H9 (cell line): ENCODE data around the gene PXT1. TPM values are rescaled to one million over a fixed set of nuclear protein-coding genes. Genes with fewer than 3 reads are reported as not detected.

Source experiments
- DNase-seq: peaks from one replicate; pipeline ENCODE4 v3.0.0-alpha.2; 2017
- H2AFZ ChIP-seq: one replicate; pipeline ENCODE4 v1.6.1; 2013; ENCODE audit warnings: mild to moderate bottlenecking, low read length, control low read depth, moderate library complexity
- H2AK5ac ChIP-seq: 2 replicates; pipeline ENCODE4 v1.6.1; 2013; ENCODE audit warnings: low read length, control low read depth, mixed read lengths; ENCODE audit not compliant: insufficient read length
- H2BK120ac ChIP-seq: one replicate; pipeline ENCODE4 v1.6.1; 2013; ENCODE audit warnings: low read depth, mild to moderate bottlenecking, low read length, control low read depth, inconsistent platforms; ENCODE audit not compliant: poor library complexity, severe bottlenecking
- H2BK12ac ChIP-seq: 2 replicates; pipeline ENCODE4 v1.6.1; 2013; ENCODE audit warnings: low read length, control low read depth, mixed read lengths, low read depth; ENCODE audit not compliant: insufficient read length
- H2BK15ac ChIP-seq: 2 replicates; pipeline ENCODE4 v1.6.1; 2013; ENCODE audit warnings: low read depth, low read length, control low read depth
- H2BK20ac ChIP-seq: one replicate; pipeline ENCODE4 v1.6.1; 2013; ENCODE audit warnings: low read depth, mild to moderate bottlenecking, low read length, control low read depth, inconsistent platforms; ENCODE audit not compliant: poor library complexity, severe bottlenecking
- H2BK5ac ChIP-seq: 2 replicates; pipeline ENCODE4 v1.6.1; 2013; ENCODE audit warnings: low read length, control low read depth, mixed read lengths; ENCODE audit not compliant: insufficient read length
- H3K14ac ChIP-seq: 2 replicates; pipeline ENCODE4 v1.6.1; 2013; ENCODE audit warnings: low read length, control low read depth; ENCODE audit not compliant: insufficient read depth
- H3K18ac ChIP-seq: 2 replicates; pipeline ENCODE4 v1.6.1; 2013; ENCODE audit warnings: low read depth, mild to moderate bottlenecking, mixed read lengths, low read length, control low read depth; ENCODE audit not compliant: insufficient read length
- H3K23ac ChIP-seq: 2 replicates; pipeline ENCODE4 v1.6.1; 2013; ENCODE audit warnings: low read length, control low read depth, mixed read lengths, low read depth; ENCODE audit not compliant: insufficient read length
- H3K23me2 ChIP-seq: 2 replicates; pipeline ENCODE4 v1.6.1; 2013; ENCODE audit warnings: low read depth, mild to moderate bottlenecking, mixed read lengths, low read length, control low read depth; ENCODE audit not compliant: insufficient read length, poor library complexity, severe bottlenecking
- H3K27ac ChIP-seq: 2 replicates; pipeline ENCODE4 v1.5.1; 2013; ENCODE audit warnings: low read length, control low read depth, mixed read lengths, low read depth; ENCODE audit not compliant: insufficient read length
- H3K27me3 ChIP-seq: 2 replicates; pipeline ENCODE4 v1.6.1; 2013; ENCODE audit warnings: low read length, control low read depth, inconsistent platforms; ENCODE audit not compliant: insufficient read depth
- H3K4ac ChIP-seq: 2 replicates; pipeline ENCODE4 v1.6.1; 2013; ENCODE audit warnings: low read depth, mild to moderate bottlenecking, control low read depth, inconsistent platforms, low read length, moderate library complexity
- H3K4me1 ChIP-seq: 2 replicates; pipeline ENCODE4 v1.6.1; 2013; ENCODE audit warnings: low read length, control low read depth, inconsistent platforms; ENCODE audit not compliant: insufficient read depth
- H3K4me2 ChIP-seq: 2 replicates; pipeline ENCODE4 v1.6.1; 2013; ENCODE audit warnings: low read length, control low read depth, mixed read lengths; ENCODE audit not compliant: insufficient read length, insufficient read depth
- H3K56ac ChIP-seq: 2 replicates; pipeline ENCODE4 v1.6.1; 2013; ENCODE audit warnings: low read depth, mild to moderate bottlenecking, mixed read lengths, low read length, control low read depth; ENCODE audit not compliant: insufficient read length
- H3K79me1 ChIP-seq: 2 replicates; pipeline ENCODE4 v1.6.1; 2013; ENCODE audit warnings: low read depth, mild to moderate bottlenecking, moderate library complexity, low read length, control low read depth, inconsistent platforms; ENCODE audit not compliant: insufficient read depth, poor library complexity, severe bottlenecking
- H3K79me2 ChIP-seq: 2 replicates; pipeline ENCODE4 v1.6.1; 2013; ENCODE audit warnings: low read length, control low read depth, inconsistent platforms; ENCODE audit not compliant: insufficient read depth
- H3K9ac ChIP-seq: 2 replicates; pipeline ENCODE4 v1.6.1; 2013; ENCODE audit warnings: low read length, control low read depth, mixed read lengths; ENCODE audit not compliant: insufficient read length; ENCODE audit errors: extremely low read depth
- H3K9me3 ChIP-seq: one replicate; pipeline ENCODE4 v1.6.1; 2013; ENCODE audit warnings: low read depth, low read length, inconsistent platforms; ENCODE audit not compliant: control insufficient read depth
- H3T11ph ChIP-seq: one replicate; pipeline ENCODE4 v1.6.1; 2013; ENCODE audit warnings: mild to moderate bottlenecking, low read length, control low read depth, inconsistent platforms
- H4K20me1 ChIP-seq: one replicate; pipeline ENCODE4 v1.6.1; 2013; ENCODE audit not compliant: control insufficient read depth, insufficient read length, insufficient read depth
- H4K5ac ChIP-seq: 2 replicates; pipeline ENCODE4 v1.6.1; 2013; ENCODE audit warnings: low read depth, mild to moderate bottlenecking, mixed read lengths, low read length, control low read depth; ENCODE audit not compliant: insufficient read length
- H4K8ac ChIP-seq: replicated peaks from 2 replicates; pipeline ENCODE4 v1.6.1; 2013; ENCODE audit warnings: low read length, control low read depth, mixed read lengths, low read depth; ENCODE audit not compliant: insufficient read length
- H4K91ac ChIP-seq: 2 replicates; pipeline ENCODE4 v1.6.1; 2013; ENCODE audit warnings: low read depth, mild to moderate bottlenecking, moderate library complexity, mixed read lengths, low read length, control low read depth; ENCODE audit not compliant: insufficient read length
- H3K27ac Mint-ChIP-seq, 3 experiments: 2 replicates in 2 of 3; 3 replicates in 1 of 3; pipeline ENCODE4 v1.8.0; 2020 to 2021; ENCODE audit warnings: mixed read lengths in 3 of 3, mild to moderate bottlenecking in 1 of 3, moderate library complexity in 1 of 3
- H3K27me3 Mint-ChIP-seq: 2 replicates; pipeline ENCODE4 v1.8.0; 2021; ENCODE audit warnings: low read depth, mild to moderate bottlenecking, moderate library complexity, mixed read lengths
- H3K36me3 Mint-ChIP-seq, 3 experiments: 2 replicates in 2 of 3; 3 replicates in 1 of 3; pipeline ENCODE4 v1.8.0; 2020 to 2021; ENCODE audit warnings: low read depth in 3 of 3, mixed read lengths in 3 of 3; ENCODE audit not compliant: insufficient read depth in 1 of 3
- H3K4me1 Mint-ChIP-seq, 2 experiments: 2 replicates each; pipeline ENCODE4 v1.8.0; 2020; ENCODE audit warnings: mixed read lengths in 2 of 2
- H3K4me3 Mint-ChIP-seq, 2 experiments: 2 replicates in 1 of 2; 3 replicates in 1 of 2; pipeline ENCODE4 v1.8.0; 2020 to 2021; ENCODE audit warnings: mild to moderate bottlenecking in 2 of 2, mixed read lengths in 2 of 2, moderate library complexity in 1 of 2
- H3K9me3 Mint-ChIP-seq, 2 experiments: 2 replicates in 1 of 2; 3 replicates in 1 of 2; pipeline ENCODE4 v1.8.0; 2020; ENCODE audit warnings: mild to moderate bottlenecking in 2 of 2, mixed read lengths in 2 of 2, moderate library complexity in 1 of 2
- WGBS: extraction: QIAGEN DNeasy Blood & Tissue Kit; methylation state at CpG from one replicate; pipeline ENCODE4 v1.1.7; 2013; ENCODE audit warnings: missing lambda C conversion rate, low lambda C conversion rate, mixed read lengths; ENCODE audit not compliant: insufficient read length; ENCODE audit errors: extremely low coverage; 5-methylcytosine and 5-hydroxymethylcytosine counted together
- total RNA-seq: library from RNA; stranded (reverse); gene quantifications from 2 replicates; pipeline ENCODE4 v1.2.1, GENCODE V29; 2021
- TF ChIP-seq, protein P1 (sequence below): fragments of 200-600 bp; sonication (generic); conservative IDR thresholded peaks from 3 replicates; pipeline ENCODE4 v1.8.0; 2021; ENCODE audit warnings: antibody characterized with exemption, mild to moderate bottlenecking

The PXT1 gene
- total RNA-seq, 1 experiment from 2014 or later: not detected

DNA sequence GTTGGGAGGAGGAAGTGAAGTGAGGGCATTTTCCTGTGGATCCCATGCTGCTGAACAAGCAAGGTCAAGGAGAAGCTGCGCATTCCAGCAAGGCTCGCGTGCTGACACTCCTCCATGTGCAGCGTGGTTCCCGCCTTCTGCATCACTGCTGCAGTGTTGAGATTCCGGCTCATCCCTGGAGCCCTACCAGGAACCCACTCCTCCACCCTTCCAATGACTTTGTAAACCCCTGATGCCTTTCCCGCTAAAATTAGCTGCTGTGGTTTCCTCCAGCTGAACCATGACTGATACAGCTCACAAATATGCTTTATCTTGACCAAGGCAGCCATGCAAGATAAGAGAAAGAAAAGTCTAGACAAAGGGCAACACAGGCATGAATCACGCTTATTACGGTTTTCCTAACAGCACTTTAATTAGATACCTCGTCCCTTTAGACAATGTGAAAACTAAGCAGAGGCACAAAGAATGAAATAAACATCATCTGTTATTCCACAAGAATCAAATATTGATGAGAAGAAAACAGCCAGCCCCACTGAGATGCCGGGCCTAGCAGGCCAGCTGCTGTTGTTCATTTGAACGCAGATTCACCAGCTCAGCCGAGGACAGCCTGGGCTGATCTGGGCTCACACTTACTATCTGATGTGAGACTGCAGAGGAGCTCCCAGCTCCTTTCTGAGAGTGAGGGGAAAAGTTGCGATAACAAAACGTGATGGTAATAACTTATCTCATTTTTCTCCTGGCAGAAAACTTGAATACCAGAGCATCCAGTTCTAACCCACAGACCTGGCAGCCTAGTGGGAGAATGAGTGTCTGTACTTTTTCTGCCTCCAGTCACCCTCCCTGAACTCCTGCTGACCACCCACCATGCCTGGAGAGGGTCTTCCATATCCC, 91.7 kb downstream of the PXT1 start:
- Histone ChIP-seq H3K56ac (no peak overlapping the region), H3K9me3 (no peaks in the 10 kb centered on the region), H4K91ac (no peak overlapping the region), H3K79me2 (no peaks in the 10 kb centered on the region), H3K4ac (no peak overlapping the region), H4K20me1 (no peaks in the 10 kb centered on the region), H4K5ac (no peak overlapping the region), H3K18ac (no peak overlapping the region), H3K14ac (no peak overlapping the region), H3K23ac (no peak overlapping the region), H2BK120ac (no peak overlapping the region), H3K27ac (no peak overlapping the region), H4K8ac (no peak overlapping the region), H2AK5ac (no peak overlapping the region), H3T11ph (no peak overlapping the region), H3K27me3 (no peaks in the 10 kb centered on the region), H2BK12ac (no peak overlapping the region), H2BK20ac (no peak overlapping the region), H2AFZ (no peak overlapping the region), H2BK15ac (no peak overlapping the region), H3K4me1 (no peaks in the 10 kb centered on the region), H3K4me2 (no peak overlapping the region), H3K79me1 (no peaks in the 10 kb centered on the region), H2BK5ac (no peak overlapping the region), H3K23me2 (no peaks in the 10 kb centered on the region), H3K9ac (no peak overlapping the region)
- Mint-ChIP-seq H3K9me3 (peaks cover 2 to 3% of the 10 kb centered on the region in 2 experiments; a peak in 2 of 5 replicates), H3K36me3 (peaks cover 0 to 2% (median 0%) of the 10 kb centered on the region in 3 experiments; a peak in 2 of 7 replicates), H3K4me3 (no peak overlapping the region), H3K27ac (no peak overlapping the region), H3K27me3 (peaks cover 4% of the 10 kb centered on the region), H3K4me1 (peaks cover 0 to 3% of the 10 kb centered on the region in 2 experiments; a peak in 1 of 4 replicates)
- TF ChIP-seq, protein P1, sequence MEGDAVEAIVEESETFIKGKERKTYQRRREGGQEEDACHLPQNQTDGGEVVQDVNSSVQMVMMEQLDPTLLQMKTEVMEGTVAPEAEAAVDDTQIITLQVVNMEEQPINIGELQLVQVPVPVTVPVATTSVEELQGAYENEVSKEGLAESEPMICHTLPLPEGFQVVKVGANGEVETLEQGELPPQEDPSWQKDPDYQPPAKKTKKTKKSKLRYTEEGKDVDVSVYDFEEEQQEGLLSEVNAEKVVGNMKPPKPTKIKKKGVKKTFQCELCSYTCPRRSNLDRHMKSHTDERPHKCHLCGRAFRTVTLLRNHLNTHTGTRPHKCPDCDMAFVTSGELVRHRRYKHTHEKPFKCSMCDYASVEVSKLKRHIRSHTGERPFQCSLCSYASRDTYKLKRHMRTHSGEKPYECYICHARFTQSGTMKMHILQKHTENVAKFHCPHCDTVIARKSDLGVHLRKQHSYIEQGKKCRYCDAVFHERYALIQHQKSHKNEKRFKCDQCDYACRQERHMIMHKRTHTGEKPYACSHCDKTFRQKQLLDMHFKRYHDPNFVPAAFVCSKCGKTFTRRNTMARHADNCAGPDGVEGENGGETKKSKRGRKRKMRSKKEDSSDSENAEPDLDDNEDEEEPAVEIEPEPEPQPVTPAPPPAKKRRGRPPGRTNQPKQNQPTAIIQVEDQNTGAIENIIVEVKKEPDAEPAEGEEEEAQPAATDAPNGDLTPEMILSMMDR: no peak
- no peak for DNase-seq
- no CpG with 5 or more reads among the region's 15 CpGs for WGBS
